GM19372 (cell line): ENCODE results near the gene TSR3.
"Not testable (repeated sequence)": the region's sequence is repeated elsewhere in the genome, so short reads cannot be mapped to it uniquely, and the experiment has no call there.

Experiments used
- ATAC-seq: cut with Tn5 transposase; IDR thresholded peaks from one replicate; pipeline ENCODE4 v1.9.1; 2021; ENCODE audit warnings: mild to moderate bottlenecking, low read depth, moderate library complexity; ENCODE audit not compliant: unreplicated experiment

The TSR3 gene

GRCh38 chr16:1340730-1341494 is 10.8 kb downstream of the TSR3 start:
- no peak for ATAC-seq

GRCh38 chr16:1338855-1339675 is 12.6 kb downstream of the TSR3 start:
- no peak for ATAC-seq

DNA sequence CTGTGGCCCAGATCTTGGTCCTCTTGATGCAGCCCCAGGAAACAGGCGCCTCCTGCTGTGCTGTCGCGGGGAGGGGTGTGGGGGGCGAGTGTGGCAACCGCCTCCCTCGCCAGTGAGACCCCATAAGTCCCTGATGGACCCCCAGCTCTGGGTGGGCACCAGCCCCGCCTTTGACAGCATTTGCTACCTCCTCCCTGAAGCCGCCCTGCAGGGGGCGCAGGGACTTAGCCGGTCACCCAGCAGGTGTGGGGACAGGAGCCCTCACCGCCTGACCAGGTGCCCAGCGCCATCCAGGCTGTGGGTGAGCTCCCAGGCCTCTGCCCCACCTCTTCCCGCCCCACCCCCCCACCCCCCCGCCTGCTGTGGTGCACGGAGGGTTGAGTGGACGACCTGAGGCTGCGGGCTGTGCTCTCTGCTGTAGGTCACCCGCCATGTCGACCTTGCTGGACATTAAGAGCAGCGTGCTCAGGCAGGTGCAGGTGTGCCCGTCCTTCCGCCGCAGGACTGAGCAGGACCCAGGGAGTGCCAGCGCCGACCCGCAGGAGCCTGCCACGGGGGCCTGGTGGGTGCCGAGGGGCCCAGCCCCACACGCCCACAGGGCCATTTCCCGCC is 13.5 kb downstream of the TSR3 start:
- ATAC-seq: no peak

- no peak for ATAC-seq
These were observed 14.2 kb downstream of the TSR3 start for GRCh38 chr16:1337486-1337885.

- ATAC-seq: no peak
These were observed 15.1 kb downstream of the TSR3 start for GRCh38 chr16:1336619-1337018.

DNA sequence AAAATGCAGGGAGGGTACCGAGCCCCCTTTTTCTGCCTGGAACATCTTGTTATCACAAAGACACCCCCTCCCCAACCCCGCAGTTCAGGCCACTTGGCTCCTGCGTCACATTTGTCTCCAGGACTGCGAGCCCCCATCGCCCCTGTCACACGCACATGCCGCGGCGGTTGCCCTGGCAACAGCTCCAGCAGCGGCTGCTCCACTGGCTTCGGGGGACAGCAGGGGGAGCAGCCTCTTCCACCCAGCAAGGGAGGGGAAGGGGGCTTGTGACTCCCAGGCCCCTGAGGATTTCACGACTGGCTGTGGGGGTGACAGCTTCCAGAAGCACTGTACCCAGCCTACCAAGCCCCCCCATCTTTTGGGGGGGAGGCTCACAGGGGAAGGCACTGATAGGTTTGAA is 15.7 kb downstream of the TSR3 start:
- ATAC-seq: no peak

DNA sequence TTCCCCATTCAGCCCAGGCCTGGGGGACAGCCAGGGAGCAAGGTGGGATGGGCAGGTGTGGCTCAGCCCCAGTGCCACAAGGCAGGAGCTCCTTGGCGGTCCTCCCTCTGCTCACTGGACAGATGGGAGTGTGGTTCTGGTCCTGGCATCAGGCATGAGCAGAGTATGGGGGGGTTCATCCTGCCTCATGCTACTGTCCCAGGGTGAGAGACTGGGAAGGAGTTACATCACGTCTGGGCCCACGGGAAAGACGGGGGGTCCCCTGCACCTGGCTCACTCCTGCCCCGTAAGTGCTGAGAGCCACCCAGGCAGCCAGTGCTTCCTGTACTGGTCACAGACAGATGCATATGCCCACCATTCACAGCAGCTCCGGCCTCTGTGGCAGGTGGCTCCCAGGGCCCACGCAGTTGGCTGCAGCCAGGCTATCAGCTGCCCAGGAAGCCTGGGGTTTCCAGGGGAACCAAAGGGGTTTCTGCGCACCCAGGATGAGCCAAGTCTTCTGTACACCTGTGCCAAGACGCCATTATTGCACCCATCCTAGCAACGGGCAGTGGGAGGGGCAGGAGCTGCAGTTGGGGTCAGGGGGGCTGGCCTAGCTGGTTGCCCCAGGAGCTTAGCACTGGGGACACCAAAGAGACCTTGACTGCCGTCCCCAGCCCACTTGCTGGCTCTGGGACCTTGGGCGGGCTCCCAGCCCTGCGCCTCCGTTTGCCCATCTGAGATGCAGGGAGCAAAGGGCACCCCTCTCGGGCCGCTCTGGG is 16.3 kb downstream of the TSR3 start:
- ATAC-seq: no peak

DNA sequence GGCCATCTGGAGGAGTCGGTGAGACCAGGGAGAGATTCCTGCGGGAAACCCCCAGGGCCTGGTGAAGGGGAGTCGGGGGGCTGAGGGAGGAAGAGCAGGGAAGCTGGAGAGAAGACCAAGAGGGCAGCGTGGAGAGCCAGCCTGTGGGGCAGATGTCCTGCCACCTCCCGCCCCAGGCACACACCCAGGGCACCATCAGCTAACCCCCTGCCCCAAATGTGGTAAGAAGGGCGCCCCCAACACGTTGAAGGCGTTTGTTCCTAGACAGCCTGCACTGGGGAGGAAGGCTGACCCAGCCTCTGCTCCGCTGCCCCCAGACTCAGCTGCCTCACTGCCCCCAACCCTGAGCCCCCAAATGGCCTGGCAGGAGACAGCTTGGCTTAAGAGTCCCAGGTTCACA is 16.9 kb downstream of the TSR3 start:
- ATAC-seq: no peak

GRCh38 chr16:1333854-1334700 is 17.6 kb downstream of the TSR3 start:
- no peak for ATAC-seq

DNA sequence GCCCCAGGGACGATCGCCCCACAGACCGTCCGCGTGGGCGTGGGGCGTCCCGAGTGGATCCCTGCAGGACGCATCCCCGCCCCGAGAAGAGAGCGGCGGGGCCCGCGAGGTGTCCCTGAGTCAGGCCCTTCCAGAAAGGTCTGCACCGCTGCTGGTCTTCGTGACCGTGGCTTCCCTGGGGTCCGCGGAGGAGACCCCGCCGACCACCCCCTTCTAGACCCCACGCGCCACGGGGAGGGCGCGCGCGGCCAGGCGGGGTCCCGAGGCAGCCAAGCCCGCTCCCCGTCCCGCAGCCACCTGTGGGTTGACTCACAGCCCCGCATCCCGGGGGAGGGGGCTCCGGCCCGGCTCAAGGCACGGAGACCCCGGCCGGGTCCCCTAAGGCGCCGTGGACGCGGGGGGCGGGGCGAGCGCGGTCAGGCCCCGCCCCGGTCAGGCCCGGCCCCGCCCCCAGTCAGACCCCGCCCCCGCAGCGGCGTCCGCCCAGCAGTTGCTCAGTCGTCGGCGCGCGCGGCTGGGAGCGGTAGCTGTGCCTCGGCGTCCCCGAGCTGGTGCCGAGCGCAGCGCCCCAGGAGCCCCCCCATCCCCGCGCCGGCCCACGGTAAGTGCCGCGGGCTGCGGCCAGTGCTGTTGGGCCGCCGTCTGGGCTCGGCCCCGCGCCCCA is 18.4 kb downstream of the TSR3 start, which contains the start of gene BAIAP3:
Gene BAIAP3 (plus strand): TSS at position 497 of the 664 bp plus-strand sequence. CDS start 4,905 bp downstream, outside the sequence.
- no peak for ATAC-seq

GRCh38 chr16:1332618-1333148 is 19.0 kb downstream of the TSR3 start:
- ATAC-seq: no peak

GRCh38 chr16:1331712-1332617 is 19.7 kb downstream of the TSR3 start:
- peak; percentile 68 for ATAC-seq

GRCh38 chr16:1330931-1331711 is 20.6 kb downstream of the TSR3 start:
- no peak for ATAC-seq

GRCh38 chr16:1330260-1330914 is 21.3 kb downstream of the TSR3 start:
- no peak for ATAC-seq

- ATAC-seq: not testable (repeated sequence)
These were observed 22.7 kb downstream of the TSR3 start for GRCh38 chr16:1328961-1329360.

- ATAC-seq: not testable (repeated sequence)
These were observed 23.5 kb downstream of the TSR3 start for GRCh38 chr16:1328136-1328535.

DNA sequence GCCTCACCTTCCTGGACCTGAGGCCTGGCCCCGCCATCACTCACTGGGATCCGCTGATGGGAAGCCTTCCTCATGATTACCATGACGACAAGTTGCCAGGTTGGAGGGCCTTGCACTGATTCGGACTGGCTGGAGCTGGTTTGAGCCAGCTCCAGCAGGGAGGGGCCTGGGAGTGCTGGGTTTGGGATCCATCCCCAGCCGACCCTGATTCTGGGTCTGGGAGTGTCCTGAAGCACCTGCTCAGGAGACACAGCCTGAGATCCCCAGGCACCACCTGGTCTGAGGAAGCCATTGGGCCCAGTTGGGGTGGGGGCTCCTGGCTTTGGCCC is 24.1 kb downstream of the TSR3 start:
- ATAC-seq: no peak
